HG03045 (cell line): Measurements from ENCODE around the gene AOPEP.
"Not testable (repeated sequence)": the region's sequence is repeated elsewhere in the genome, so short reads cannot be mapped to it uniquely, and the experiment has no call there.

Source experiments
- ATAC-seq: cut with Tn5 transposase; IDR thresholded peaks from one replicate; pipeline ENCODE4 v1.9.1; 2021; ENCODE audit warnings: mild to moderate bottlenecking, moderate library complexity; ENCODE audit not compliant: unreplicated experiment

Gene AOPEP

GRCh38 chr9:94865582-94866452 is 139.3 kb downstream of the AOPEP start:
- no peak for ATAC-seq

DNA sequence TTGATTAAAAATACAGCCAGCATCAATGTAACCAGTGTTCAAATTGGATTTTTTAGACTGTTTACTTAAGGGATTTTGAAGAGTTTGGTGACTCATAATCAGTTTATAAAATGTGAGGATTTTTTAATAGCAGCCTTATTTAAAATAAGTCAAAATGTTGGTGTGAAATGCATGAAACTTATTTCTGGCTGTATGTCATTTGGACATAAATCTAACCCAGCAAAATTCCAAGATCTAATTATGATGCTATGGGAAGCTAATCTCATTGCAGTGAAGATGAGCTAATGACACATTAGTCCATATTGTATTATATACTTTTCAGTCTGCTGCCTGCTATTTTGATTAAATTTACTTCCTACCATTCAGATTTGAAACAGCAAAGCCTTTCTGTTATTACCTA is 140.3 kb downstream of the AOPEP start:
- ATAC-seq: no peak

DNA sequence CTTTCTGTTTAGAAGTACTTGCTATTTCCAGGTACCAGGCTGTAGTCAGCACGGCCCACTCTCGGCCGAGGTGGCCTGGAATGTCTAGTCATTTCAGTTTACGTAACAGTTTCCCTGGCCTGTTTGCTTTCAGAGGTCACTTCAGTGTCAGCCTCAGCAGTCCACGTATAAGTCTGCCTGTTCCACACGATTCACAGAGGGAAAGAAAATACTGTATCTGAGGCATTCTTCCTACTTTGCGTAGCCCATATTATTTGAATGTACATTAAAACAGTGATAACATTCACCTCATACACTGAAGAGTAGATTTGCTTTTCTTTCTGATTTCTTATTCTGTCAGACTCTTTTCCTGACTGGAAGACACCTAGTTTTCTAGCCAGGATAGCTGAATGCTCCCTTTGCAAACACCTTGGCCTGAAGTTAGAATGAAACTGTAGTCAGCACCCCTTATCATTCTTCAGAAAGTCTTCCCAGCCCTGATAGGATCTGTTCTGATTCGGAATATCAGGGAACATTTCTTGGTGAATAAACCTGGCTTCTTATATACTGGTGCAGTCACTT is 140.9 kb downstream of the AOPEP start:
- ATAC-seq: no peak

- ATAC-seq: no peak
These were observed 141.4 kb downstream of the AOPEP start for GRCh38 chr9:94867842-94868312.

GRCh38 chr9:94868464-94868863 is 142.0 kb downstream of the AOPEP start:
- no peak for ATAC-seq

GRCh38 chr9:94869415-94869843 is 142.9 kb downstream of the AOPEP start:
- ATAC-seq: no peak

DNA sequence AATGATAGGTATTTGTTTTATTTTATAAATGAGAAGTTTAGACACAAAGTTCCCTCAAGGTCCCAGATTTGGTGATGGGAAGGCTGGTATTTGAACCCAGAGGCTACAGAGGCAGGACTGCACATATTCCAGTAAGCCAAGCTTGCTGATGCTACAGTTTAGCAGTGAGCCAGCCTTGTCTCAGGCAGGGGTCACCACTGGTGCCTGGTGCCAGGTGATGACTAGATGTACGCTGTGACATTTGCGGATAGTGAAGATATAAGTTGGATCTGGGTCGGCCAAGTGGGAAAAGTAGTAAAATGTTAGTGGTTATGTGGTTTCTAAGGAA is 143.9 kb downstream of the AOPEP start:
- ATAC-seq: no peak

DNA sequence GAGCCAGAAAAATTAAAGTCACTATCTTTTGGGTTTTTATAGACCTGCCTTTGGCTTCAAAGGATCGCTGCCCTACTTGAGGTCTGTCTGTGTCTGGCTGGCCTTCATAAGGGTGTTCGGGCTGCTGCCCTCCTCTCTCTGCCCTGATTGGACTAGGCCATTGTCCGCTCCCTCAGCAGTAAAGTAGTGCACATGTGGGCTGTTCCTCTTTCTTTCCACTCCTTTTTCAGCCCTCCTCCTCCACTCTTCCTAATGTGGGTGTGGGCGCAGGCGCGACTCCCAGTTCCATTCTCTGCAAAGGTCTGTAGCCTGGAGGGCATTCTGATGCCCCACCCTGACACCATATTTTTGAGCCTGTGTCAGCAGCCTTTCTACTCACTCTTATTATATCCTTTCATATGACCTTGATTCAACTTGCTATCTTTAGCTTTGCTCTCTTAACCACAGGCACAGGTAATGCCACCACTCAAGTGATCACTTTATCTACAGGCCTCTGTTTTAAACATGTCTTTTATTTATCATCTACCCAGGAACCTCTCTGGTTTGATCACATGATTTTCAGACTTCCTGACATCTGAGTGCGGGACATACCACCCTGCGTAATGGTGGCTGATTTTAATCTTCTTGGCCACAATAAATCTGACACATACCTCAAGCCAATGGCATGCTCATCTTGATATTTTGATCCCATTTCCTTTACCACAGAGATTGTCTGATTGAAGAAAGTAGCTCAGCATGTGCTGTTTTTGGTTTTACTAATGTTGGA is 144.5 kb downstream of the AOPEP start:
- no peak for ATAC-seq

DNA sequence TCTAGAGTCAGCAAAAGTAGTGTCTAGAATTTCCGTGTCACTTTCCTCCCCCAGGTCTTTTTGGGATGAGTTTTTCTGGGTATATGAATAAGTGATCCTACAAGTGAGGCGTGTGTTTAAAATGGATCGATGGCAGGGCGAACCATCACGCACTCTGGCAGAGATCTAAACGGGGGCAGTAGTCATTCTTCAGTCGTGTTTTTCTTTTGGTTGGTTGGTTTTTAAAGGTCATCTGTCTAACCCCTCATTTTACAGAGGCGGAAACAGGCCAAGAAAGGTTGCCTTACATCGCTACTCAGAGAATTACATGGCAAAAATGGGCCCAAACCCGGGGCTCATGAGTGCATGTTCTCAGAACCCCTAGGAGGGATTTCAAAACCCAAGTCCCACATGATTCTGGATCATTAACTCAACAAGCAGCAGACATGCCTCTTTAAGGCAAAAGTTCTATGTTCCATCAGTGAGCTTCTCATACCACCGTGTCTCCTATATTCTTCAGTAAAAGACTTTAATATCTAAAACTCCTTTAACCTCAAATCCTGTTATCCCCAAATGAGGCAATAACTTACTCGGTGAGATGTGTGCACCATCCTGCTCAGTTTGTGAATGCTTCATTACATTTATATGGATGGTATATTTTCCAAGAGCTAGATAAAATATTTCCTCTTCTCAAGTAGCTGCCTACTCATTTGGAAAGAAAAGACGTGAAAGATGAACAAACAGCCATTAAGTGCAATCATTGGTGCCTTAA is 145.8 kb downstream of the AOPEP start:
- no peak for ATAC-seq

- ATAC-seq: no peak
These were observed 146.5 kb downstream of the AOPEP start for GRCh38 chr9:94872891-94873511.

DNA sequence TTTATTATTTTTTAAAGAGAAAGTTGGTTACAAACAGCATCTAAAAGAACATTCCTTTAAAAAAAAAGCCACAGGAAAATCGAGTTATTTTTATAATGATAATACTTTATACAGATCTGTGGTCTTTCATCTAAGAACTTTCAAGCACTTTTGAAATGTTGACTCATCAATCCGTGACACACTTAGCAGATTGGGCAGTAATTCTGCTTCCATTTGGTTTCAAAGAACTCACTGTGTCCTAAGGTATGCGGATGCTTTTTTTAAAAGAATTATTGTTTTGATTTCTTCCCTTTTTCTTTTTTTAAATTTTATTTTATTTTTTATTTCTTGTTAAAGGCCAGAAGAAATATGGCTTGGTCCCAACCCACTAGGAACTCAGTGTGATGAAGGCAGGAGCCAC is 147.8 kb downstream of the AOPEP start:
- ATAC-seq: no peak

GRCh38 chr9:94875300-94876020 is 149.0 kb downstream of the AOPEP start:
- ATAC-seq: peak; percentile 70

DNA sequence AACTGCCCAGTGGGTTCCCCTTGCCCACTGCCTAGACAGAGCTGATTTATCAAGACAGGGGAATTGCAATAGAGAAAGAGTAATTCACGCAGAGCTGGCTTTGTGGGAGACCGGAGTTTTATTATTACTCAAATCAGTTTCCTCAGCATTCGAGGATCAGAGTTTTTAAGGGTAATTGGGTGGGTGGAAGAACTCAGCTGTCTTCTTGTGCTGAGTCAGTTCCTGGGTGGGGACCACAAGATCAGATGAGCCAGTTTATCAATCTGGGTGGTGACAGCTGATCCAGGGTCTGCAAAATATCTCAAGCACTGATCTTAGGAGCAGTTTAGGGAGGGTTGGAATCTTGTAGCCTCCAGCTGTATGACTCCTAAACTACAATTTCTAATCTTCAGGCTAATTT is 152.3 kb downstream of the AOPEP start:
- ATAC-seq: not testable (repeated sequence)

- ATAC-seq: no peak
These were observed 152.7 kb downstream of the AOPEP start for GRCh38 chr9:94879230-94879629.

- no peak for ATAC-seq
These were observed 154.5 kb downstream of the AOPEP start for GRCh38 chr9:94881023-94881422.

DNA sequence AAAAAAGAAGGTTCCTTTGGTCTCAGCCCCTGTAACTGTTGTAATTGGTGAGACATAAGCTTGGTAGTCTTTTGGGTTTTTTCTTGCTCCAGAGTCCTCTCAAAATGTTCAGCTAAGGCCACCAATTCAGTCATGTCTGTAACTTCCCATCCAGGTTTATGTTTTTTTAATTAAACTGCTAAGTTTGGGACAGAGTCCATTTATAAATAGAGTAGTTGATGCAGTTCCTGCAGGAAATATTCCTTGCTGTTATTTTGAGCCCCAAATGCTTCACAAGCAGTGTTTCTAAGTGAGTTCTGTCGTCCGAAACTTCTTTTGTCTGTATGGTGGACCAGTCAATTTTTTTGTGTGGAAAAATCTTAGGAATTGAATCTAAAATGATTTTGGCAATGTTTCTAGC is 155.0 kb downstream of the AOPEP start:
- no peak for ATAC-seq

GRCh38 chr9:94881940-94882339 is 155.4 kb downstream of the AOPEP start:
- no peak for ATAC-seq

GRCh38 chr9:94882966-94883641 is 156.6 kb downstream of the AOPEP start:
- ATAC-seq: no peak

- no peak for ATAC-seq
These were observed 159.5 kb downstream of the AOPEP start for GRCh38 chr9:94885854-94886447.
